ENCODE measurements around the gene BTF3. TPM values are rescaled to one million over a fixed set of nuclear protein-coding genes. Genes with fewer than 3 reads are reported as not detected.

BTF3 gene
- total RNA-seq, 2 donors from 2014 or later: 147 to 346 TPM

DNA sequence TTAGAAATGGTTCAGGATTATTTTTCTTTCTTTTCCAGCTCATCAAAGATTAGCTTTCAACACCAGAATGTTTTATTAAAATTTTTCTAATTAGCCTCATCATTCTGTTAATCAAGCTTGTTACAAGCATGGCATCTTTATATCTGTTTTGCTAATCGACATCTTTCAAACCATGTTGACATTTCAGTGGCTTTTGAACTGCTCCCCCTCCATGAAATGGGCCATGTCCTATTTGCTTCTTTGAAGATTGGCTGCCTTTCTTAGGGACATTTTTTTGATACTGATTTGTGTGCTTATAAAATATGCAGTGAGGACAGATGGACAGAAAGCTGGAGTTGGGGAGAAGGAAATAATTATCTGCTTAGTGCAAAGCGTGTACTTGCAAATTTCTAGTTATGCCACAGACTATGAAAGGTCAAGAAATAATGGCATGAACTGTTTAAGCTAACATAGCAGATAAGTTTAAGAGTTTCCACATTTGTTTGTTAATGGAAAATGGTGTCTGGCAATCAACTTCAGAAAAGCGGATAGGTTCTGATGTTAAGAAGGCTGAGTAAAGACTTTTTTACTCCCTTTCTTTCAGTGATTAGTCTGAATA, 27.5 kb downstream of the BTF3 start:
- Histone ChIP-seq H3K36me3 (replicated peaks in 1 of 2; ENCODE audit: insufficient read depth in 1 of 2, low read depth in 2 of 2) (no peaks in the 10 kb centered on the region), H3K4me1 (no peaks in the 10 kb centered on the region), H3K4me3 (no peak overlapping the region), H3K9me3 (no peaks in the 10 kb centered on the region), H3K27me3 (no peaks in the 10 kb centered on the region), H3K27ac (no peak overlapping the region)
- intact Hi-C loops (cut with DNase I): no loop called here
- TF ChIP-seq POLR2A (IDR thresholded peaks at IDR 0.05) (no peak), CTCF (IDR thresholded peaks at IDR 0.05) (no peak)
- DNase-seq: no peak
- no peak for ATAC-seq
- WGBS, 2 donors: 59 to 66% methylated on average over 3 of the region's 3 CpGs

DNA sequence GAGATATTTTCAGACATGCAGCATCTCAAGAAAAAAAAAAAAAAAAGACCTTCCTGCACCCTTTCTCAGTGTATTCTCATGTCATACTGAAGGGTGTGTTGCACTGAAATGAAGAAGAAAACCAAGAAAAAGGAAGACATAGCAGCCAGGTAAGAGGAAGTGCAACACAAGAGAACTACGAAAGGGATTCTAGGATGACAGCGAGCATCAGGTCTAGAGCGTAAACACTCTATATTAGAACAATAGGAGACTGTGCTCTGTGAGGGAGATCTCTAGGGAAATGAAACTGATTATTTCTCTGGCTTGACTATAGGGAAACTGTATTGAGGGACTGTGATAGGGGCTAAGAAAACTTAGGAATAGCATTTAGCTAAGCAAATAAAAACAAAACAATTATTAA, 30.0 kb downstream of the BTF3 start:
- H3K4me1 ChIP-seq: no peaks in the 10 kb centered on the region
- DNase-seq (no peak), ATAC-seq (no peak)
- no peak overlapping the region for H3K27ac ChIP-seq
- intact Hi-C loops (cut with DNase I): no loop called here
- no peaks in the 10 kb centered on the region for H3K36me3 ChIP-seq (replicated peaks in 1 of 2; ENCODE audit: insufficient read depth in 1 of 2, low read depth in 2 of 2)
- H3K4me3 ChIP-seq: no peak overlapping the region
- WGBS, 2 donors: 71 to 74% methylated on average over 3 of the region's 3 CpGs
- H3K27me3 ChIP-seq: no peaks in the 10 kb centered on the region
- TF ChIP-seq CTCF (IDR thresholded peaks at IDR 0.05) (no peak), POLR2A (IDR thresholded peaks at IDR 0.05) (no peak)
- no peaks in the 10 kb centered on the region for H3K9me3 ChIP-seq

DNA sequence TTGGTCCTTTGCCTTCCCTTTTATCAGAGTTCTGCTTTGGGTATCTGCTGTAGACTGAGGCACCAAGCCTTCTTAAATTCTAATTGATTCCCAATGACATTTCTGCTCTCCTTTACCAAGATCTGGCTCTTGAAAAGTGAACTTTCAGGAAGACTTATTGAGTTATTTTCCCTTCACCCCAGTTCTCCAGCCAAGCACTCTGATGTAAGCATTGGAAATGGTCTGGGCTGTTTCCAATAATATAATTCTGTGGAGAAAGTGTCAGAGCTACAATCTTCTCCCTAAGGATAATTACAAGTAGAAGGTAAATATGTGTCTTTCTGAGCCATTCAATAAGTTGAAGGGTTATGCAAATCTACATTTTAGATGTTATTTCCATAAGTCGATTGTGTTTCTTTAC, 30.8 kb downstream of the BTF3 start:
- Histone ChIP-seq H3K27me3 (no peaks in the 10 kb centered on the region), H3K36me3 (replicated peaks in 1 of 2; ENCODE audit: insufficient read depth in 1 of 2, low read depth in 2 of 2) (no peaks in the 10 kb centered on the region), H3K9me3 (no peaks in the 10 kb centered on the region), H3K4me3 (no peak overlapping the region), H3K27ac (no peak overlapping the region), H3K4me1 (no peaks in the 10 kb centered on the region)
- intact Hi-C loops (cut with DNase I): no loop called here
- ATAC-seq (no peak), DNase-seq (no peak)
- 52 to 61% methylated on average over 1 of the region's 1 CpG for WGBS, 2 donors
- TF ChIP-seq CTCF (IDR thresholded peaks at IDR 0.05): no peak
- TF ChIP-seq POLR2A (IDR thresholded peaks at IDR 0.05): no peak

- DNase-seq: no peak
- no peak for ATAC-seq
- Histone ChIP-seq H3K4me1 (no peaks in the 10 kb centered on the region), H3K9me3 (no peaks in the 10 kb centered on the region), H3K4me3 (no peak overlapping the region), H3K27ac (no peak overlapping the region), H3K27me3 (no peaks in the 10 kb centered on the region), H3K36me3 (replicated peaks in 1 of 2; ENCODE audit: insufficient read depth in 1 of 2, low read depth in 2 of 2) (no peaks in the 10 kb centered on the region)
- TF ChIP-seq CTCF (IDR thresholded peaks at IDR 0.05) (no peak), POLR2A (IDR thresholded peaks at IDR 0.05) (no peak)
- intact Hi-C loops (cut with DNase I): no loop called here
- 21 to 38% methylated on average over 1 of the region's 1 CpG for WGBS, 2 donors
These were observed 33.1 kb downstream of the BTF3 start for GRCh38 chr5:73531356-73531755.

GRCh38 chr5:73532195-73532594, 34.0 kb downstream of the BTF3 start:
- no peak for ATAC-seq
- Histone ChIP-seq H3K4me3 (no peak overlapping the region), H3K36me3 (replicated peaks in 1 of 2; ENCODE audit: insufficient read depth in 1 of 2, low read depth in 2 of 2) (no peaks in the 10 kb centered on the region), H3K4me1 (no peaks in the 10 kb centered on the region), H3K27me3 (no peaks in the 10 kb centered on the region), H3K27ac (no peak overlapping the region), H3K9me3 (no peaks in the 10 kb centered on the region)
- WGBS, 2 donors: 55 to 70% methylated on average over 5 of the region's 5 CpGs
- TF ChIP-seq CTCF (IDR thresholded peaks at IDR 0.05) (no peak), POLR2A (IDR thresholded peaks at IDR 0.05) (no peak)
- intact Hi-C loops (cut with DNase I): no loop called here
- no peak for DNase-seq

Measured in body of pancreas (tissue), 4 donors.